IPS-15b (cell line): ENCODE data around the gene CEMP1.

Experiments
- H3K27me3 ChIP-seq: one replicate; pipeline ENCODE4 v1.6.1; 2013; ENCODE audit warnings: low read length; ENCODE audit not compliant: control insufficient read depth, insufficient read depth
- H3K36me3 ChIP-seq: one replicate; pipeline ENCODE4 v1.6.1; 2013; ENCODE audit warnings: low read length; ENCODE audit not compliant: control insufficient read depth, insufficient read depth
- H3K4me1 ChIP-seq: one replicate; pipeline ENCODE4 v1.6.1; 2013; ENCODE audit warnings: mild to moderate bottlenecking, low read length; ENCODE audit not compliant: control insufficient read depth, insufficient read depth
- H3K4me3 ChIP-seq: one replicate; pipeline ENCODE4 v1.5.1; 2013; ENCODE audit warnings: low read depth, low read length
- H3K9ac ChIP-seq: one replicate; pipeline ENCODE4 v1.6.1; 2013; ENCODE audit warnings: low read depth, mild to moderate bottlenecking, low read length
- H3K9me3 ChIP-seq: one replicate; pipeline ENCODE4 v1.6.1; 2013; ENCODE audit warnings: mild to moderate bottlenecking, low read length; ENCODE audit not compliant: control insufficient read depth, insufficient read depth

Gene CEMP1

GRCh38 chr16:2483939-2484897, 47.0 kb downstream of the CEMP1 start:
- Histone ChIP-seq H3K4me1 (no peaks in the 10 kb centered on the region), H3K9ac (no peak overlapping the region), H3K9me3 (no peaks in the 10 kb centered on the region), H3K4me3 (no peak overlapping the region), H3K36me3 (no peaks in the 10 kb centered on the region), H3K27me3 (no peaks in the 10 kb centered on the region)

GRCh38 chr16:2482708-2483534, 48.3 kb downstream of the CEMP1 start:
- no peaks in the 10 kb centered on the region for H3K4me1 ChIP-seq
- H3K36me3 ChIP-seq, result no peaks in the 10 kb centered on the region
- H3K27me3 ChIP-seq, result no peaks in the 10 kb centered on the region
- no peak overlapping the region for H3K9ac ChIP-seq
- no peak overlapping the region for H3K4me3 ChIP-seq
- no peaks in the 10 kb centered on the region for H3K9me3 ChIP-seq

GRCh38 chr16:2482249-2482648, 49.0 kb downstream of the CEMP1 start:
- no peaks in the 10 kb centered on the region for H3K36me3 ChIP-seq
- H3K4me3 ChIP-seq, result no peak overlapping the region

GRCh38 chr16:2481676-2482075, 49.5 kb downstream of the CEMP1 start:
- H3K36me3 ChIP-seq, result no peaks in the 10 kb centered on the region
- no peak overlapping the region for H3K9ac ChIP-seq
- H3K9me3 ChIP-seq, result no peaks in the 10 kb centered on the region
- no peaks in the 10 kb centered on the region for H3K4me1 ChIP-seq
- no peak overlapping the region for H3K4me3 ChIP-seq
- H3K27me3 ChIP-seq, result no peaks in the 10 kb centered on the region

More at GRCh38 chr16:2482249-2482648, 49.0 kb downstream of the CEMP1 start:
- Histone ChIP-seq H3K27me3 (no peaks in the 10 kb centered on the region), H3K9ac (no peak overlapping the region), H3K9me3 (no peaks in the 10 kb centered on the region), H3K4me1 (no peaks in the 10 kb centered on the region)

GRCh38 chr16:2480948-2481347, 50.3 kb downstream of the CEMP1 start:
- no peak overlapping the region for H3K9ac ChIP-seq
- H3K4me3 ChIP-seq, result no peak overlapping the region
- peaks cover under 1% of the 10 kb centered on the region for H3K4me1 ChIP-seq
- H3K36me3 ChIP-seq, result no peaks in the 10 kb centered on the region
- H3K9me3 ChIP-seq, result no peaks in the 10 kb centered on the region
- no peaks in the 10 kb centered on the region for H3K27me3 ChIP-seq
